Memory B cell (primary cell): ENCODE results near the gene SOD3.

Experiments used
- ATAC-seq: fragments of 150-1000 bp; cut with Tn5 transposase; 2 replicates; pipeline ENCODE4 v1.10.0; 2021; ENCODE audit warnings: low read depth, mild to moderate bottlenecking, moderate library complexity
- DNase-seq, 2 donors: peaks; one replicate each; pipeline ENCODE4 v3.0.0; 2022; ENCODE audit warnings: low spot score in 2 of 2
- H3K27ac Mint-ChIP-seq: one replicate; pipeline ENCODE4 v1.8.0; 2022; ENCODE audit warnings: mild to moderate bottlenecking, moderate library complexity, mixed read lengths
- H3K27me3 Mint-ChIP-seq: one replicate; pipeline ENCODE4 v1.8.0; 2022; ENCODE audit warnings: mixed read lengths
- H3K36me3 Mint-ChIP-seq: one replicate; pipeline ENCODE4 v1.8.0; 2022; ENCODE audit warnings: mild to moderate bottlenecking, mixed read lengths
- H3K4me1 Mint-ChIP-seq: one replicate; pipeline ENCODE4 v1.8.0; 2022; ENCODE audit warnings: mixed read lengths
- H3K4me3 Mint-ChIP-seq: one replicate; pipeline ENCODE4 v1.8.0; 2022; ENCODE audit warnings: mild to moderate bottlenecking, moderate library complexity, mixed read lengths
- H3K9me3 Mint-ChIP-seq: one replicate; pipeline ENCODE4 v1.8.0; 2022; ENCODE audit warnings: mixed read lengths

Gene SOD3

DNA sequence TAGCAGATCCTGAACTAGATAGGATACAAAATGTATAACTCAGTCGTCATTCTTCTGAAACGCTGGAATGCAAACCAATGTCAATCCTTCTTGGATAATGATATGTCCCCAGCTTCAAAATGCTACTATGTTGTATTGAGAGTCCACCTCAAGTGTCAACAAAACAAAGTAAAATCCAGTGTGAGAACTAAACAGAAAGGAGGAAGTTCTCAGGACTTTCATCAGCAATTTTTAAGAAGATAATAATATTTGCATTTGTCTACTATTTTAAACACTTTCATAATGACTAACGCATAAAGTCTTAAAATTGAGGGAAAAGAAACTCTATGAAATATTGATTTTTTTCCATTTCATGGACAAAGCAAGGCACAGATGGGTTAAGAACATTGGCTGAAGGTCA lies 36.3 kb downstream of the SOD3 start:
- Mint-ChIP-seq H3K4me1 (no peaks in the 10 kb centered on the region), H3K27ac (no peak overlapping the region), H3K4me3 (no peak overlapping the region), H3K27me3 (peaks cover 7% of the 10 kb centered on the region), H3K9me3 (peaks cover 4% of the 10 kb centered on the region), H3K36me3 (no peaks in the 10 kb centered on the region)
- no peak for DNase-seq
- no peak for ATAC-seq

DNA sequence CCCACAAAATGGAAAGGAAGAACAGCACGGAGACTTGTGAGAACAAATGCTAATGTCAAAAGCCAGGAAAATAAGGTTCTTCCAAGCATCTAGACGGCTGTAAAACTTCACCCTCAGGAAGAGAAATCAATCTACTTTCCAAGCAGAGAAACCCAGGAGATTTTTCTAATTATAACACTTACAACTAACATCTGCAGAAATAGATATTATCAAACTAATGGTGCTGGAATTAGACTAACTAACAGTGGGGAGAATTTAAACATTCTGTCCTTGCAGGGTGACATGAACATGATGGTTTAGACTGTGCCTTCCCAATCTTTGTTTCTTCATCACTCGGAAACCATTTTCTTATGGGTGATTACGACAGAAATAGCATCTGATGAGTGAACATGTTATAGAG lies 40.3 kb downstream of the SOD3 start:
- H3K27me3 Mint-ChIP-seq, result no peaks in the 10 kb centered on the region
- no peaks in the 10 kb centered on the region for H3K9me3 Mint-ChIP-seq
- H3K4me1 Mint-ChIP-seq, result no peaks in the 10 kb centered on the region
- no peak overlapping the region for H3K4me3 Mint-ChIP-seq
- DNase-seq, result no peak
- ATAC-seq, result no peak
- no peak overlapping the region for H3K27ac Mint-ChIP-seq
- H3K36me3 Mint-ChIP-seq, result no peaks in the 10 kb centered on the region

DNA sequence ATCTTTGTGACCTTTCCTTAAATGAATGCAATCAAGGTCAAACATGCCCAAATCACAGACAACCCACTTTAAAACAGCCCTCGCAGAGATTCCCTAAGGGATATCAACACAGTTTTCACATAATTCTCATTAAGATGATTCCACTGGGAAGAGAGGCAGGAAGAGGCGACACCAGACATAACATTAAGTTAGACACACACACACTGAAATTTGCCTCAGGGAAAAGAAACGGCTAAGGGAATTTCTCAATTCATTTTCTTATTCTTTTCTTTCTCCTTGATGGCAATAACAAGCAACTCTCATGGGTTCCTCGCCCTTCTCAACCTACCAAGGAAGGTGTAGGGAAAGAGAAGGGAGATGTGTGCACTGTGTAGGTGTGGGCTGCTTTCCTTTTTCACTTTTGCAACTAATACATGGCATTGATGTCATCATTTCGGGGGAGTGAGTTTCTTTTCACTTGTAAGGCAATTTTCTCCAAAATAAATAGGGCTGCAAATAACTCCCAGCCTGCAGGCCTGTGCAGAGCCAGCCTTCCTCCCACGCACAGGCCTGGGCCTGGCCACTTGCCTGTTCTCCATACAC lies 41.4 kb downstream of the SOD3 start:
- ATAC-seq (no peak), DNase-seq (no peak)
- H3K27me3 Mint-ChIP-seq, result no peaks in the 10 kb centered on the region
- no peaks in the 10 kb centered on the region for H3K36me3 Mint-ChIP-seq
- H3K27ac Mint-ChIP-seq, result no peak overlapping the region
- no peaks in the 10 kb centered on the region for H3K4me1 Mint-ChIP-seq
- no peak overlapping the region for H3K4me3 Mint-ChIP-seq
- H3K9me3 Mint-ChIP-seq, result no peaks in the 10 kb centered on the region

DNA sequence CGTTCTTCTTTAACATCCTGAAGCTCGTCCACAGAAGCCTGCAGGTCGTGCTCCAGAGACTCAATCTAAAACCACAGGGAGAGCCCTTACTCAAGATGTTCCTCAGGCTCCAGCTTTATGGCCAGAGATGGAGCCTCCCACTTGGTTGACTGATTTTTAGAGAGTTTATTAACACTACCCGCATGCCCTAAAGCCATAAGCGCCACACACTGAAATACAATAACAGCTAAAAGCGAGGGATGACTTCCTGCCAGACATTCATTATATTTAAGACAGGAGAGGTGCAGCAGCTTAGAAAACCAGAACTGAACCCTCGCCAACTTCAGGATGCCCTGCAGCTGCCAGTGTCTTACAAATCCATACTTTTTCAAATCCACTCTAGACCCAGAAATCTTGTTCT lies 42.0 kb downstream of the SOD3 start:
- no peak for ATAC-seq
- Mint-ChIP-seq H3K4me3 (no peak overlapping the region), H3K36me3 (no peaks in the 10 kb centered on the region), H3K9me3 (no peaks in the 10 kb centered on the region), H3K27me3 (no peaks in the 10 kb centered on the region), H3K27ac (no peak overlapping the region), H3K4me1 (no peaks in the 10 kb centered on the region)
- DNase-seq, result no peak

DNA sequence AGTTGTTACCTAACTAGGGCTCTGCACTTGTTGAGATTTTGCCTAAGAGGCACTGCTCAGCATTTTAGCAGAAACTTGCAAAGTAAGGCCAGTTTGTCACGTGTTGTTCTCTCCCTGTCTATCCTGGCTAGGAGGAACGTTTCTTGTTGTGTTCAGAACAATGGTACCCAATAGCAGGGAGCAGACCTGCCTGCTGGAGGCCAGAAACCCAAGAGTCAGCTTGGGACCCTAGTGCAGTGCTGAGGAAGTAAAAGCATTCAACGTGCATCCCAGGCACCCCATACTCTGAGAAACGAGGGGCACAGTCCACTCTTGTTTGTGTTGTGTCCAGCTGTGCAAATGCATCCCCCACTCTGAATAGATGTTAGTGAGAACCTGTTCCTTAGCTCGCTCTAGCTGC lies 42.4 kb downstream of the SOD3 start:
- no peaks in the 10 kb centered on the region for H3K36me3 Mint-ChIP-seq
- no peaks in the 10 kb centered on the region for H3K9me3 Mint-ChIP-seq
- H3K4me1 Mint-ChIP-seq, result no peaks in the 10 kb centered on the region
- ATAC-seq (no peak), DNase-seq (no peak)
- H3K4me3 Mint-ChIP-seq, result no peak overlapping the region
- H3K27ac Mint-ChIP-seq, result no peak overlapping the region
- H3K27me3 Mint-ChIP-seq, result no peaks in the 10 kb centered on the region

DNA sequence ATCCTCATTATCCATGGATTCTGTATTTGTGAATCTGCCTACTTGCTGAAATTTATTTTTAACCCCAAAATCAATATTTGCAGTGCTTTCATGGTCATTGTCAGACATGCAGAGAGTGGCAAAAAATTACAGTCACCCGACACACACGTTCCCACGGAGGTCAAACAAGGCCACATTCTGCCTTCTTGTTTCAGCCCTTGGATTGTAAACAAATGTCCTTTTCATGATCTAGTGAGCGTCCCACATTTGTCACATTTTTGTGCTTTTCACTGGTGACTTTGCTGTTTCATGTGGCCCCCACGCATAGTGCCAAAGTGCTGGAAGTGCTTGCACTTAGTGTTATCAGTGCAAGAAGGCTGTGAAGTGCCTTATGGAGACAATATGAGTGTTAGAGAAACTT lies 45.0 kb downstream of the SOD3 start:
- Mint-ChIP-seq H3K27ac (no peak overlapping the region), H3K4me3 (no peak overlapping the region), H3K36me3 (no peaks in the 10 kb centered on the region), H3K4me1 (no peaks in the 10 kb centered on the region), H3K9me3 (no peaks in the 10 kb centered on the region), H3K27me3 (peaks cover 1% of the 10 kb centered on the region)
- ATAC-seq (no peak), DNase-seq (no peak)

DNA sequence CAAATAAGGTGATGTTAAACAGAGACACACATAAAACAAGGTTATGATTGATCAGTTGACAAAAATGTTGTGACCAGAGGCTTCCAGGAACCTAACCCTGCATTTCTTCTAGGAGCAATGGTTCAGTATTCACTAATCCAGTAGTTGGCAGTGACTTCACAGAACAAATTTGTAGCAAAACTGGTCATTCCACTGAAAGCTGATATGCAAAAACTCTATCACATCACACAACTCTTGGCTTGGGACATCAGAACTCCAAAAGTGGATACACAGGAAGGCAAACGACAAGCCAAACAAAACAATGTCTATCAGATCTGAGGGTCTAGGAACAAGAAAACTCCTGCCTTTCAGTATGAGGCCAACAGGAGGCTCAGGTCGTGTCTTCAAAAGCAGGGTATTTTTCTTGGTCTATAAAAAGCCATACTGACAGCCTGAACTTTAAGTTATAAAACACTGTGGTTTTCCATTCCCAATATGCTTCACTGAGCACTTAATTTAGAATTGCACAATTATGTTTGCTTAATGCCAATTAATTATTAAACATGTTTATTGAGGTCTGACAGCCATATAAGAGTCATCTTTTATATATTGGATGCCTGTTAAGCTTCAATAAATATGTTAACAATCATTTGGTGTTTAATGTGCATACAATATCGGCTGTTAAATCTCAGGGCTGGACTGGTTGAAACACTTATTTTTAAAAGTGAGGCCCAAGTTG lies 45.6 kb downstream of the SOD3 start:
- ATAC-seq, result no peak
- Mint-ChIP-seq H3K4me3 (no peak overlapping the region), H3K27ac (no peak overlapping the region), H3K4me1 (no peaks in the 10 kb centered on the region), H3K27me3 (peaks cover 1% of the 10 kb centered on the region), H3K36me3 (no peaks in the 10 kb centered on the region), H3K9me3 (no peaks in the 10 kb centered on the region)
- no peak for DNase-seq

DNA sequence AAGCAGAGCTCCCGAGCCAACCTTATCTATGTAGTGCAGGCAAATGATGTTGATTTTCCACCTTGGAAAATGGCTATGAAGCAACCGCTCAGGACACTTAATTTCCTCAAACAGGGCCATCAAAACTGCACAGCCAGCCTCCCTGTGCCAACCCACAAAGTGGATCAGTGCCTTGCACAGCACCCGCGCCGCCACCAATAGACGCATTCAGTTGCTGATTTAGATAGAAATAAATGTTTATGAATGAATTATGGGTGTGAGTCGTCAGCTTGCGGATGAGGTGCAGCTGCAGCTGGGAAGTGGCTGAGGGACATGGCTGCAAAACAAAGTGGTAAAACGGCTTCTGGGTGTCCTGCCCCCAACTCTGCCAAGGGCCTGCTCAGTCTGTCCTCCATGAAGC lies 47.0 kb downstream of the SOD3 start:
- no peak overlapping the region for H3K4me3 Mint-ChIP-seq
- no peak overlapping the region for H3K27ac Mint-ChIP-seq
- H3K27me3 Mint-ChIP-seq, result peaks cover 1% of the 10 kb centered on the region
- ATAC-seq (no peak), DNase-seq (no peak)
- no peaks in the 10 kb centered on the region for H3K9me3 Mint-ChIP-seq
- H3K4me1 Mint-ChIP-seq, result no peaks in the 10 kb centered on the region
- no peaks in the 10 kb centered on the region for H3K36me3 Mint-ChIP-seq

DNA sequence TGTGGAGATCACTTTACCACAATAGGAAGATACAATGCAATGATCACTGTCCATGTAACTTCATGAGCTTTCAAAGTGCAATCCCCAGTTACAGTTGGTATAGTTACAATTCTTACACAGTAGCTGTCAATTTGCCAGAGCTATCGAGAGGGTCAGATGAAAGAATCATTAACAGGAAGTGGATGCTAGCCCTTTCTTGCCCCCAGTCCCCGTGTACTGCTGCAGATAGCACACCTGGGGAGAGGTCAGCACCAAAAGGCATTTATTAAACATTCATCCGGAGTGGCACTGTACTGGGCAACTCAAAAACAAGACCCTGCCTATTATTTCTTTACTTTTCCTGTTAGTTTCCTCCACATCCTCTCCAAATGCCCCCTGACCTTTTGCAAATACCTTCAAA lies 47.7 kb downstream of the SOD3 start:
- H3K27ac Mint-ChIP-seq, result no peak overlapping the region
- H3K27me3 Mint-ChIP-seq, result peaks cover 1% of the 10 kb centered on the region
- DNase-seq (no peak), ATAC-seq (no peak)
- H3K9me3 Mint-ChIP-seq, result no peaks in the 10 kb centered on the region
- H3K36me3 Mint-ChIP-seq, result no peaks in the 10 kb centered on the region
- no peaks in the 10 kb centered on the region for H3K4me1 Mint-ChIP-seq
- no peak overlapping the region for H3K4me3 Mint-ChIP-seq

DNA sequence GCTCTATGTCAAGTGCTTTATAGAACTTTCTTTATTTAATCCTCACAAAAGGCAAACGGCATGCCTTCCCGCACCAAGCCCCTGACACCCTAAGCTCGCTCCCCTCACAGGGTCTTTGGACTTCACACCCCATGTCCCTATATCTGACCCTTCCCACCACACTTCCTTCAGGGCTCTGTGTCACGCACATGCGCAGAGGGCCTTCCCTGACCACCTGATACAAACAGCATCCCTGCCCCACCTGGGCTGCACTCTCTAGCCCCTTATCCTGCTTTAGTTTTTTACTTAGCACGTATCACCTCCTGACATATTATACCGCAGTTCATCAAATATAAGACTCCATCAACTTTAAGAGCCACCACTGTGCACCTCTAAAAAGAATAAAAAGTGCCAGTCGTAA lies 49.8 kb downstream of the SOD3 start:
- DNase-seq (no peak), ATAC-seq (no peak)
- no peaks in the 10 kb centered on the region for H3K36me3 Mint-ChIP-seq
- H3K27me3 Mint-ChIP-seq, result peaks cover 1% of the 10 kb centered on the region
- H3K4me3 Mint-ChIP-seq, result no peak overlapping the region
- no peaks in the 10 kb centered on the region for H3K9me3 Mint-ChIP-seq
- H3K27ac Mint-ChIP-seq, result no peak overlapping the region
- no peaks in the 10 kb centered on the region for H3K4me1 Mint-ChIP-seq

DNA sequence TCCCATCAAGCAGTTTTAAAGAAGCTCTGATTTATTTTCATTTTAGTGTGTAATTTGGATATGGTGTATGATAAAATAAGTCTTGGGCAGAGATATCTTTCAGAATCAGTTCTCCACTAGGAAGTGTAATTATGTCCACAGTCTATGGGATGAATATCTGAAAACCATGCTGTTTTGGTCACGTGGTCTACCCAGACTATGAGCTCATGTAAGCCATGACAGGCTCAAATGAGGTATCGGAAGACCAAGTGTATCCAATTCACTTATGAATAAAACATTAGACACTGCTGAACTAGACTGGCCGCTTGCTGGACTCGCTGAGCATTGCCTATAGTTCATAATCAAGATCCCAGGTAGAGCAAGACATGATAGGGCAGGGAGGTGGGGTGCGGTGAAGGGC lies 50.5 kb downstream of the SOD3 start:
- Mint-ChIP-seq H3K4me1 (no peaks in the 10 kb centered on the region), H3K27ac (no peak overlapping the region), H3K4me3 (no peak overlapping the region), H3K27me3 (peaks cover 1% of the 10 kb centered on the region), H3K36me3 (no peaks in the 10 kb centered on the region), H3K9me3 (no peaks in the 10 kb centered on the region)
- ATAC-seq (no peak), DNase-seq (no peak)

DNA sequence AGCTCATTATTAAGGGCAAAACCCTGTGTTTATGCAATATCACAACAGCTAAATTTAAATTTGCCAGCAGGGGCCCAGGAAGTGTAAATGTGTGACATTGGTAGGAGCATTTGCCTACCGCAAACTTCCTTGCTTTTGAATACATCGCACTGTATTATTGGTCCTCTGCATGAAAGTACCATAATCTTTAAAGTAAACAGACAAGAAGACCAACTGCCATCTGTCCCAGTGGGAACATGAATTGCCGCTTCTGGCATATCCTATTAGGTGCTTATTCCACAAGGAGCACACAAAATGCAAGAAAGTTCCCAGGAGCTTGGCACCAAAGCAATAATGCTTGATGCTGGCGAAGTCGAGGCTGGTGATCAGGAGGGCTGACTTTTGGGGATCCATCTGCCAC lies 51.3 kb downstream of the SOD3 start:
- no peak for DNase-seq
- no peak for ATAC-seq
- no peak overlapping the region for H3K27ac Mint-ChIP-seq
- H3K4me1 Mint-ChIP-seq, result no peaks in the 10 kb centered on the region
- peaks cover 1% of the 10 kb centered on the region for H3K27me3 Mint-ChIP-seq
- H3K9me3 Mint-ChIP-seq, result no peaks in the 10 kb centered on the region
- no peak overlapping the region for H3K4me3 Mint-ChIP-seq
- H3K36me3 Mint-ChIP-seq, result no peaks in the 10 kb centered on the region

DNA sequence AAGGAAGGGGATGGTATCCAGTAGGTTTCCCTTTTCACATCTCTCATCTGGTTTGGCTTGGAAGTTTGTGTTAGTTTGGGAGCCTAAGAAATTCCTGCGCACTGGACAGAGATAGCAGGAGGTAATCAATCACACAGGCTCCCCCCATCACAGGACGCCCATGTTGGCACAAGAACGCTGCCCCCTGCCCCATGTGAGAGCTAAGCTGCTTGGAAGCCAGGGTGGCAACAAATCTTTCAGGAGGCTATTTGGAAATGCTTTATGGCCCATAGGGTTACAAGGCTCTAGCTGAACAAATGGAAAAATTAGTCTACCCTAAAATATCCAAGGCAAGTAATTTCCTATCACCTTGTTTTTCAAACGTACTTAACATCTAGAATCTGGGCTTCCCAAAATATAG lies 54.0 kb downstream of the SOD3 start:
- H3K4me1 Mint-ChIP-seq, result no peaks in the 10 kb centered on the region
- no peaks in the 10 kb centered on the region for H3K9me3 Mint-ChIP-seq
- peaks cover 7% of the 10 kb centered on the region for H3K27me3 Mint-ChIP-seq
- no peaks in the 10 kb centered on the region for H3K36me3 Mint-ChIP-seq
- no peak overlapping the region for H3K27ac Mint-ChIP-seq
- ATAC-seq (no peak), DNase-seq (no peak)
- no peak overlapping the region for H3K4me3 Mint-ChIP-seq

DNA sequence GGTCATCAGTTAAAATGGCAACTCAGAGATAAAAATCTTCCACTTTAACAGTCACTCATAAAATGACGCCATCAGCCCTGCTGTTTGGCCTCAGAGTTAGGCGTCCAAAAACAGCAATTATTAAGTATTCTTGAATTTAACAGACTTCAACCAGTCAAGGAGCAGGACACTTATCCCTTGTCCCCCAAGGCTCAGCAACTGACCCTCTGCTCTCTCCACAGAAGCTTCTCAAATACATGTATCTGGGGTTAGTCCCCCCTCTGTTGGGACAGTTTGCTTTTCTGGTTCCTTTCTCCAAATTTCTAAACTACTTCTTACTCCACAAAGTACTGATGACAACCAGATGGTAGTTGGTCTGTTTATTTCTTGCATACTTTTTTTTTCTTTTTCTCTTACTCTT lies 54.4 kb downstream of the SOD3 start:
- no peak overlapping the region for H3K4me3 Mint-ChIP-seq
- H3K4me1 Mint-ChIP-seq, result no peaks in the 10 kb centered on the region
- DNase-seq, result no peak
- no peak overlapping the region for H3K27ac Mint-ChIP-seq
- H3K9me3 Mint-ChIP-seq, result no peaks in the 10 kb centered on the region
- H3K36me3 Mint-ChIP-seq, result no peaks in the 10 kb centered on the region
- H3K27me3 Mint-ChIP-seq, result peaks cover 8% of the 10 kb centered on the region
- ATAC-seq, result no peak
